ENCODE data around the gene ABHD8. TPM values are rescaled to one million over a fixed set of nuclear protein-coding genes. Genes with fewer than 3 reads are reported as not detected.
A peak's percentile ranks its signal among the peaks of the same experiment; 100 is the strongest.

ABHD8 gene
- total and polyA plus RNA-seq, 2 of the 13 experiments (the other 11 are each of a cell fraction or from before 2014, with no cell fraction given): 6.3 to 7.2 TPM

DNA sequence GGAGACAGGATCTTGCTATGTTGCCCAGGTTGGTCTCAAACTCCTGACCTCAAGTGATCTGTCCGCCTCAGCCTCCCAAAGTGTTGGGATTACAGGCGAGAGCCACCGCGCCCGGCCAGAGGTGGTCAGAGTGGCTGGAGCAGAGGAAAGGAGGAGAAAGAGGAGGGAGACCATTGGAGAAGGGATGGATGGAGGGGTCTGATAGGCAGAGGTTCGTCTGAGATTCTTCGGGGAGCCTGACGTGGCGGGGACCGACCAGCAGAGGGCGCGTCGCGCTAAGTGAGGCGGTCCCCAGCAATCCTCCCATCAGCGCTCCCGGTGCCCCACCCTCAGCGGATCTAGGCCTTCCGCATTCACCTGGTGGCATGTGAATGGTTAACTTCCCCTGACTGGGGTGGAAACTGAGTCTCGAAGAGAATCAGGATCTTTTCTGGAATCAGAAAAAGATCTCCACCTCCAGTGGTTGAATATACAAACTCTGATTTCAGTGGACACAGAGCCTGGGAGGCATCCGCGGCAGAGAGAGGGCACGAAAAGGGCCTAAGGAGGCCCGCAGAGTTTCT, 43.0 kb upstream of the ABHD8 start (continued):
- TF ChIP-seq ZNF704 (CRISPR knock-in tag; IDR thresholded peaks at IDR 0.05; ENCODE audit: borderline replicate concordance) (no peak), ARID4A (CRISPR knock-in tag; IDR thresholded peaks at IDR 0.05; ENCODE audit: borderline replicate concordance) (peak; percentile 36; the same call in 1 of the 2 replicates), SYNCRIP (IDR thresholded peaks at IDR 0.05; ENCODE audit: insufficient read depth, low read depth, low read length) (no peak), PAWR (CRISPR knock-in tag; IDR thresholded peaks at IDR 0.05; ENCODE audit: borderline replicate concordance) (no peak), NFE2L1 (CRISPR knock-in tag; IDR thresholded peaks at IDR 0.05; ENCODE audit: borderline replicate concordance) (no peak), SMYD3 (CRISPR knock-in tag; IDR thresholded peaks at IDR 0.05) (no peak), ZSCAN21 (CRISPR knock-in tag; IDR thresholded peaks at IDR 0.05; ENCODE audit: borderline replicate concordance) (no peak), SATB2 (CRISPR knock-in tag; IDR thresholded peaks at IDR 0.05) (no peak), MAFF (IDR thresholded peaks at IDR 0.05; ENCODE audit: low read depth, low read length) (no peak), ZNF124 (CRISPR knock-in tag; IDR thresholded peaks at IDR 0.05) (peak; percentile 45; the same call in 1 of the 2 replicates), SSRP1 (CRISPR knock-in tag; IDR thresholded peaks at IDR 0.05) (no peak), ZNF160 (CRISPR knock-in tag; IDR thresholded peaks at IDR 0.05) (no peak), TCF7L2 (IDR thresholded peaks at IDR 0.05; ENCODE audit: low read depth, low read length) (no peak), ZNF792 (CRISPR knock-in tag; IDR thresholded peaks at IDR 0.05) (no peak), ZNF670 (CRISPR knock-in tag; IDR thresholded peaks at IDR 0.05; ENCODE audit: borderline replicate concordance) (no peak), ZNF235 (CRISPR knock-in tag; IDR thresholded peaks at IDR 0.05; ENCODE audit: borderline replicate concordance) (no peak), TEAD3 (CRISPR knock-in tag; optimal IDR thresholded peaks at IDR 0.05; ENCODE audit: borderline replicate concordance) (peak; percentile 53)
- TF ChIP-seq, protein P1, sequence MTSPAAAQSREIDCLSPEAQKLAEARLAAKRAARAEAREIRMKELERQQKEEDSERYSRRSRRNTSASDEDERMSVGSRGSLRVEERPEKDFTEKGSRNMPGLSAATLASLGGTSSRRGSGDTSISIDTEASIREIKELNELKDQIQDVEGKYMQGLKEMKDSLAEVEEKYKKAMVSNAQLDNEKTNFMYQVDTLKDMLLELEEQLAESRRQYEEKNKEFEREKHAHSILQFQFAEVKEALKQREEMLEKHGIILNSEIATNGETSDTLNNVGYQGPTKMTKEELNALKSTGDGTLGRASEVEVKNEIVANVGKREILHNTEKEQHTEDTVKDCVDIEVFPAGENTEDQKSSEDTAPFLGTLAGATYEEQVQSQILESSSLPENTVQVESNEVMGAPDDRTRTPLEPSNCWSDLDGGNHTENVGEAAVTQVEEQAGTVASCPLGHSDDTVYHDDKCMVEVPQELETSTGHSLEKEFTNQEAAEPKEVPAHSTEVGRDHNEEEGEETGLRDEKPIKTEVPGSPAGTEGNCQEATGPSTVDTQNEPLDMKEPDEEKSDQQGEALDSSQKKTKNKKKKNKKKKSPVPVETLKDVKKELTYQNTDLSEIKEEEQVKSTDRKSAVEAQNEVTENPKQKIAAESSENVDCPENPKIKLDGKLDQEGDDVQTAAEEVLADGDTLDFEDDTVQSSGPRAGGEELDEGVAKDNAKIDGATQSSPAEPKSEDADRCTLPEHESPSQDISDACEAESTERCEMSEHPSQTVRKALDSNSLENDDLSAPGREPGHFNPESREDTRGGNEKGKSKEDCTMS (CRISPR knock-in tag; conservative IDR thresholded peaks at IDR 0.05): no peak
- TF ChIP-seq, protein P2, sequence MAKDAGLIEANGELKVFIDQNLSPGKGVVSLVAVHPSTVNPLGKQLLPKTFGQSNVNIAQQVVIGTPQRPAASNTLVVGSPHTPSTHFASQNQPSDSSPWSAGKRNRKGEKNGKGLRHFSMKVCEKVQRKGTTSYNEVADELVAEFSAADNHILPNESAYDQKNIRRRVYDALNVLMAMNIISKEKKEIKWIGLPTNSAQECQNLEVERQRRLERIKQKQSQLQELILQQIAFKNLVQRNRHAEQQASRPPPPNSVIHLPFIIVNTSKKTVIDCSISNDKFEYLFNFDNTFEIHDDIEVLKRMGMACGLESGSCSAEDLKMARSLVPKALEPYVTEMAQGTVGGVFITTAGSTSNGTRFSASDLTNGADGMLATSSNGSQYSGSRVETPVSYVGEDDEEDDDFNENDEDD (CRISPR knock-in tag; IDR thresholded peaks at IDR 0.05; ENCODE audit: borderline replicate concordance): no peak
- TF ChIP-seq, protein P3, sequence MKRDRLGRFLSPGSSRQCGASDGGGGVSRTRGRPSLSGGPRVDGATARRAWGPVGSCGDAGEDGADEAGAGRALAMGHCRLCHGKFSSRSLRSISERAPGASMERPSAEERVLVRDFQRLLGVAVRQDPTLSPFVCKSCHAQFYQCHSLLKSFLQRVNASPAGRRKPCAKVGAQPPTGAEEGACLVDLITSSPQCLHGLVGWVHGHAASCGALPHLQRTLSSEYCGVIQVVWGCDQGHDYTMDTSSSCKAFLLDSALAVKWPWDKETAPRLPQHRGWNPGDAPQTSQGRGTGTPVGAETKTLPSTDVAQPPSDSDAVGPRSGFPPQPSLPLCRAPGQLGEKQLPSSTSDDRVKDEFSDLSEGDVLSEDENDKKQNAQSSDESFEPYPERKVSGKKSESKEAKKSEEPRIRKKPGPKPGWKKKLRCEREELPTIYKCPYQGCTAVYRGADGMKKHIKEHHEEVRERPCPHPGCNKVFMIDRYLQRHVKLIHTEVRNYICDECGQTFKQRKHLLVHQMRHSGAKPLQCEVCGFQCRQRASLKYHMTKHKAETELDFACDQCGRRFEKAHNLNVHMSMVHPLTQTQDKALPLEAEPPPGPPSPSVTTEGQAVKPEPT (CRISPR knock-in tag; IDR thresholded peaks at IDR 0.05; ENCODE audit: low read depth): no peak
